Measurements from ENCODE around the gene PLEKHA6.

The PLEKHA6 gene

DNA sequence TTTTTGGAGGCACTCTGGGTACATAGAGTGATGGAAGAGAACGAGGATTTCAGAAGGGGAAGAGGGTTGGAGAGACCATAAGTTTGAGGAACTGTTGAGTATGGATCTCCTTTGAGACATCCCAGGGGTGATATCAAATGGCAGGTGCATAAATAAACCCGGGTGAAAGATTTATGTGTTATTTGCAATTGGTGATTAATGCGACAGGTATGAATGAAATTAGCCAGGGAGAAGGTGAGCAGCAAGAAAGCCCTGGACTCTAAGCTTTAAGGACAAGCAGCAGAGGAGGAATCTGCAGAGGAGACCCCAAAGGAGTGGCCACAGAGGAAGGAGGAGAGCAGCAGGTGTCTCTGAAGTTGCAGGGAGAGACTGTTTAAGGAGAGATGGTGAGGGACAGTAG is 184.8 kb downstream of the PLEKHA6 start:
- no peak overlapping the region for H3K4me2 ChIP-seq (ENCODE audit: low read length)

DNA sequence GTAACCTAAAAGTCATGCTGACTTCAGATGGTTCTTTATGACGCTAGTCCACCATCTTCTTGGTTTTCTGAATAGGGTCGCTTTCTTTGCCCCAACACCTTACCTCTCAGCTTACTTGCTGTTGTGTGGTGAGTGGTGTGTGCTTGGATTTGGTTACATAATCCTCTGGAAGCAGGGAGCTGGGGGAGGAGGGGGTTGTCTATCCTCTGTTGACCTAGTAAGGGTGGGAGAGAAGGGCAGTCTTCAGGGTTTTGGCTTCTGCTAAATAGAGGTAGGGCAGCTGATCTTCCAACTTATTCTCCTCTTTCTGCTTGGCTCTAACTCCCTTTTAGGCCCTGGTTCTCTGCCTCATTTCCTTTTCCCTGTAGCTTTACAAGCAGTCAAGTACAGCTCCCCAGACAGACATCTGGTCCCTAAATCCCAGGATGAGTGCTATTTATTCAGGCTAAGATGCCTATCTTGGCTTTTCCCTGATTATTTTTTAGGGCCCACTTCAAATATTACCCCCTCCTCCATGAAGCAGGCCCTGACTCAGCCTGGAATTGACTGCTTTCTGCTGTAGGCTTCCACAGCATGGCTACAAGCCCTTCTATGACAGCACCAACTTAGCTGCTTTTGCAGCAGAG is 187.2 kb downstream of the PLEKHA6 start:
- Histone ChIP-seq H3K79me2 (ENCODE audit: control insufficient read depth, insufficient read depth, low read length) (no peaks in the 10 kb centered on the region), H3K79me1 (ENCODE audit: low read length) (no peaks in the 10 kb centered on the region), H3K27me3 (ENCODE audit: insufficient read depth, low read length, poor library complexity) (no peaks in the 10 kb centered on the region), H3K36me3 (ENCODE audit: control insufficient read depth, insufficient read depth, low read length) (no peaks in the 10 kb centered on the region), H3K9ac (ENCODE audit: low read length) (no peak overlapping the region), H3K27ac (ENCODE audit: low read depth, low read length) (no peak overlapping the region), H4K5ac (ENCODE audit: low read length) (no peak overlapping the region), H3K23ac (ENCODE audit: low read length) (no peak overlapping the region), H4K8ac (ENCODE audit: low read depth, low read length) (no peak overlapping the region), H3K56ac (ENCODE audit: low read length) (no peak overlapping the region), H2BK5ac (ENCODE audit: low read length) (no peak overlapping the region), H2BK120ac (ENCODE audit: low read depth, low read length) (no peak overlapping the region), H2AK5ac (ENCODE audit: low read length) (no peak overlapping the region), H2BK15ac (replicated peaks; ENCODE audit: low read depth) (no peak overlapping the region), H3K4me1 (ENCODE audit: control insufficient read depth, low read depth, low read length) (no peaks in the 10 kb centered on the region), H3K4me2 (ENCODE audit: low read length) (no peak overlapping the region), H3K4ac (ENCODE audit: low read depth, low read length) (no peak overlapping the region), H3K18ac (ENCODE audit: low read length) (no peak overlapping the region), H3K4me3 (ENCODE audit: low read length) (no peak overlapping the region)
- no peak for DNase-seq
- no CpG with 5 or more reads among the region's 2 CpGs for WGBS (ENCODE audit: extremely low coverage, insufficient coverage, low lambda C conversion rate)

More for the DNA sequence above, 184.8 kb downstream of the PLEKHA6 start:
- Histone ChIP-seq H3K23ac (ENCODE audit: low read length) (no peak overlapping the region), H3K79me1 (ENCODE audit: low read length) (no peaks in the 10 kb centered on the region), H3K27me3 (ENCODE audit: insufficient read depth, low read length, poor library complexity) (no peaks in the 10 kb centered on the region), H4K8ac (ENCODE audit: low read depth, low read length) (no peak overlapping the region), H3K36me3 (ENCODE audit: control insufficient read depth, insufficient read depth, low read length) (no peaks in the 10 kb centered on the region), H4K5ac (ENCODE audit: low read length) (no peak overlapping the region), H3K27ac (ENCODE audit: low read depth, low read length) (no peak overlapping the region), H3K18ac (ENCODE audit: low read length) (no peak overlapping the region), H3K4me1 (ENCODE audit: control insufficient read depth, low read depth, low read length) (no peaks in the 10 kb centered on the region), H2BK15ac (replicated peaks; ENCODE audit: low read depth) (no peak overlapping the region), H3K4ac (ENCODE audit: low read depth, low read length) (no peak overlapping the region), H3K56ac (ENCODE audit: low read length) (no peak overlapping the region), H3K79me2 (ENCODE audit: control insufficient read depth, insufficient read depth, low read length) (no peaks in the 10 kb centered on the region), H2BK120ac (ENCODE audit: low read depth, low read length) (no peak overlapping the region), H3K4me3 (ENCODE audit: low read length) (no peak overlapping the region), H3K9ac (ENCODE audit: low read length) (no peak overlapping the region), H2BK5ac (ENCODE audit: low read length) (no peak overlapping the region), H2AK5ac (ENCODE audit: low read length) (no peak overlapping the region)
- no peak for DNase-seq
- WGBS (ENCODE audit: extremely low coverage, insufficient coverage, low lambda C conversion rate): 100% methylated on average over 1 of the region's 3 CpGs

DNA sequence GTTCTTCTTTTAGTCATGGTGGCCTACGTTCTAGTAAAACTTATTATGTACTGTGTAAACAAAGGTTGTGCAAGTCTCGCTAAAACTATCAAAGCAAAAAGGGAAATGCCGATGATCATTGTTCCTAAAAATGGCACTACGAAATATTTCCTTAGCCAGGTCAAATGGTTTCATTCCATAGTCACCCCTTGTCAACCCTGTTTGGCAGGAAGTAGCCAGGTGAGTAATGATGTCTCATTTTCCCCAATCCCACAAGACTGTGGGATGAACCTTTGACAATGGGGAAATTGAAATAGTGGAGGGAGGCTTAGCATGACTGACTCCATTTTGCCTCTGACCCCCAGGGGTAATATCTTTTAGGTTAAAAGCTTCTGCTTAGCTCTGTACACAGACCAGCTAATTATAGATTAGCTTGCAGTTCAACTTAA is 188.0 kb downstream of the PLEKHA6 start:
- Histone ChIP-seq H3K4ac (ENCODE audit: low read depth, low read length) (no peak overlapping the region), H3K4me2 (ENCODE audit: low read length) (no peak overlapping the region), H3K4me3 (ENCODE audit: low read length) (no peak overlapping the region), H3K4me1 (ENCODE audit: control insufficient read depth, low read depth, low read length) (no peaks in the 10 kb centered on the region), H3K56ac (ENCODE audit: low read length) (no peak overlapping the region), H3K79me1 (ENCODE audit: low read length) (no peaks in the 10 kb centered on the region), H2BK5ac (ENCODE audit: low read length) (no peak overlapping the region), H3K27ac (ENCODE audit: low read depth, low read length) (no peak overlapping the region), H2AK5ac (ENCODE audit: low read length) (no peak overlapping the region), H2BK15ac (replicated peaks; ENCODE audit: low read depth) (no peak overlapping the region), H3K23ac (ENCODE audit: low read length) (no peak overlapping the region), H2BK120ac (ENCODE audit: low read depth, low read length) (no peak overlapping the region), H3K27me3 (ENCODE audit: insufficient read depth, low read length, poor library complexity) (no peaks in the 10 kb centered on the region), H3K36me3 (ENCODE audit: control insufficient read depth, insufficient read depth, low read length) (no peaks in the 10 kb centered on the region), H4K5ac (ENCODE audit: low read length) (no peak overlapping the region), H3K18ac (ENCODE audit: low read length) (no peak overlapping the region), H4K8ac (ENCODE audit: low read depth, low read length) (no peak overlapping the region), H3K9ac (ENCODE audit: low read length) (no peak overlapping the region), H3K79me2 (ENCODE audit: control insufficient read depth, insufficient read depth, low read length) (no peaks in the 10 kb centered on the region)
- WGBS (ENCODE audit: extremely low coverage, insufficient coverage, low lambda C conversion rate): no CpG with 5 or more reads among the region's 4 CpGs
- no peak for DNase-seq

- H3K79me2 ChIP-seq (ENCODE audit: control insufficient read depth, insufficient read depth, low read length): no peaks in the 10 kb centered on the region
These were observed 189.1 kb downstream of the PLEKHA6 start for GRCh38 chr1:204170494-204171155.

DNA sequence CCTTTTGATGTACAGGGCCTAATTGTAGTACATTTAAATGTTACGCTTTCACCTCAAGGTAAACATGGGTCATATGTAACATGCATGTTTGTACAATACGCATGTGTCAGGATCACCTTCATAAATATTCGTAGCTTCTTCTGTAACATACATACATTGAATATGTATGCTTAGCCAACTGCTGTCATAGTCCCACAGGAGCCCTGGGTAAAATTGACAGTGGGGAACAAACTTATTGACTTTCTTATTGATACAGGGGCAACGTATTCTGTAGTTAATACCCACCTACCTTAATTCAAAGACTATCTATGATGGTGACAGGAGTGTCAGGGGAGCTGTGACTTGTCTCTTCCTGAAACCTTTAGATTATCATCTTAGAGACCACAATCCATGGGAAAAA is 189.9 kb downstream of the PLEKHA6 start:
- no peaks in the 10 kb centered on the region for H3K79me2 ChIP-seq (ENCODE audit: control insufficient read depth, insufficient read depth, low read length)
- H2BK120ac ChIP-seq (ENCODE audit: low read depth, low read length): no peak overlapping the region
- no peak overlapping the region for H3K4ac ChIP-seq (ENCODE audit: low read depth, low read length)
- H4K8ac ChIP-seq (ENCODE audit: low read depth, low read length): no peak overlapping the region
- no peak overlapping the region for H3K23ac ChIP-seq (ENCODE audit: low read length)
- H4K5ac ChIP-seq (ENCODE audit: low read length): no peak overlapping the region
- H3K18ac ChIP-seq (ENCODE audit: low read length): no peak overlapping the region
- no peak overlapping the region for H3K56ac ChIP-seq (ENCODE audit: low read length)
- H2AK5ac ChIP-seq (ENCODE audit: low read length): no peak overlapping the region
- H3K4me1 ChIP-seq (ENCODE audit: control insufficient read depth, low read depth, low read length): no peaks in the 10 kb centered on the region
- no peak overlapping the region for H3K4me3 ChIP-seq (ENCODE audit: low read length)
- no peak overlapping the region for H2BK15ac ChIP-seq (replicated peaks; ENCODE audit: low read depth)
- H2BK5ac ChIP-seq (ENCODE audit: low read length): no peak overlapping the region
- DNase-seq: peak; percentile 42
- no peak overlapping the region for H3K27ac ChIP-seq (ENCODE audit: low read depth, low read length)
- WGBS (ENCODE audit: extremely low coverage, insufficient coverage, low lambda C conversion rate): no CpG with 5 or more reads among the region's 4 CpGs
- no peak overlapping the region for H3K4me2 ChIP-seq (ENCODE audit: low read length)
- no peak overlapping the region for H3K9ac ChIP-seq (ENCODE audit: low read length)
- H3K36me3 ChIP-seq (ENCODE audit: control insufficient read depth, insufficient read depth, low read length): no peaks in the 10 kb centered on the region
- H3K79me1 ChIP-seq (ENCODE audit: low read length): no peaks in the 10 kb centered on the region
- no peaks in the 10 kb centered on the region for H3K27me3 ChIP-seq (ENCODE audit: insufficient read depth, low read length, poor library complexity)

More at GRCh38 chr1:204170494-204171155, 189.1 kb downstream of the PLEKHA6 start:
- H3K18ac ChIP-seq (ENCODE audit: low read length): no peak overlapping the region
- no peaks in the 10 kb centered on the region for H3K36me3 ChIP-seq (ENCODE audit: control insufficient read depth, insufficient read depth, low read length)
- H2BK15ac ChIP-seq (replicated peaks; ENCODE audit: low read depth): no peak overlapping the region
- H4K8ac ChIP-seq (ENCODE audit: low read depth, low read length): no peak overlapping the region
- no peak overlapping the region for H4K5ac ChIP-seq (ENCODE audit: low read length)
- no peak overlapping the region for H3K23ac ChIP-seq (ENCODE audit: low read length)
- no peak for DNase-seq
- no peak overlapping the region for H3K4me2 ChIP-seq (ENCODE audit: low read length)
- H3K4me1 ChIP-seq (ENCODE audit: control insufficient read depth, low read depth, low read length): no peaks in the 10 kb centered on the region
- H3K79me1 ChIP-seq (ENCODE audit: low read length): no peaks in the 10 kb centered on the region
- H3K4me3 ChIP-seq (ENCODE audit: low read length): no peak overlapping the region
- no CpG with 5 or more reads among the region's 3 CpGs for WGBS (ENCODE audit: extremely low coverage, insufficient coverage, low lambda C conversion rate)
- no peaks in the 10 kb centered on the region for H3K27me3 ChIP-seq (ENCODE audit: insufficient read depth, low read length, poor library complexity)
- H2BK120ac ChIP-seq (ENCODE audit: low read depth, low read length): no peak overlapping the region
- no peak overlapping the region for H3K27ac ChIP-seq (ENCODE audit: low read depth, low read length)
- no peak overlapping the region for H3K9ac ChIP-seq (ENCODE audit: low read length)
- H2BK5ac ChIP-seq (ENCODE audit: low read length): no peak overlapping the region
- H2AK5ac ChIP-seq (ENCODE audit: low read length): no peak overlapping the region
- H3K56ac ChIP-seq (ENCODE audit: low read length): no peak overlapping the region
- no peak overlapping the region for H3K4ac ChIP-seq (ENCODE audit: low read depth, low read length)

Measured in mesendoderm (in vitro differentiated cells).